GM18502 (cell line): ENCODE data around the gene AKAP6.

Experiments
- ATAC-seq: cut with Tn5 transposase; IDR thresholded peaks from one replicate; pipeline ENCODE4 v1.9.1; 2021; ENCODE audit warnings: mild to moderate bottlenecking; ENCODE audit not compliant: unreplicated experiment, poor library complexity

The AKAP6 gene

DNA sequence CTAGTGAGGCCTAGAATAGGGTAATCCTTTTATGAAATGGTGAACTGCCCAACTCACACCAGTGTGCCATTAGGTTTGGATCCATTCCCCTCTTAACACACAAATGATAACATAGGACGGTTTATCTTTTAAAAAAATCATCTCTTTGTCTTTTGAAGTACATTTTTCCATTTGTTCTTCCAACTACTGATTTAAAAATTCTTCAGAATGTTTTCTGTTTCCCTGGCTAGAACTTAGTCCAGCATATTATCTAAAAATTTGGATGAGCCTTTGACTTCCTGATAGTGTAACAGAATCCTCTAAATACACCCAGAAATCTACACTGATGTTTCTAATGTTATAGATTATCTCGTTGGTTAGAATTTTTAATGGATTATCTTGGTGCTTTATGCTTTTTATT lies 359.8 kb downstream of the AKAP6 start:
- no peak for ATAC-seq

DNA sequence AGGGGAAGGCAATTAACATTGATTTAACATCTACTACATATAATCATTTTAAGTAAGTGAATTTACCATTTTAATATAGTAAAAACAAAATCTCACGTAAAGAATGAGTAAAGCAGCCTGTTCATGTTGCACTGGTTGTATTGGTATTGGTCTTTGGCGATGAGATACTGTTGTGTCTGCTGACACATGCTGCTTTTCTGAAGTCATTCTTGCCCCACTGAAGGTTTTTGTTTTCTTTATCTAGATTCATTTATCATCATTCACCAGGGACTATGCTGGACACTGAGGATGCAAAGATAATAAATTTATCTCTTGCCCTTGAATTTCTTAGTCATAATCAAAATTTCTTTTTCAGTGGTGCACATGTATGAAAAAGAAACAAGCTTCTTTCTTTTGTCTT lies 363.3 kb downstream of the AKAP6 start:
- ATAC-seq: no peak

- no peak for ATAC-seq
Measured at GRCh38 chr14:32693114-32693513, 364.0 kb downstream of the AKAP6 start.

DNA sequence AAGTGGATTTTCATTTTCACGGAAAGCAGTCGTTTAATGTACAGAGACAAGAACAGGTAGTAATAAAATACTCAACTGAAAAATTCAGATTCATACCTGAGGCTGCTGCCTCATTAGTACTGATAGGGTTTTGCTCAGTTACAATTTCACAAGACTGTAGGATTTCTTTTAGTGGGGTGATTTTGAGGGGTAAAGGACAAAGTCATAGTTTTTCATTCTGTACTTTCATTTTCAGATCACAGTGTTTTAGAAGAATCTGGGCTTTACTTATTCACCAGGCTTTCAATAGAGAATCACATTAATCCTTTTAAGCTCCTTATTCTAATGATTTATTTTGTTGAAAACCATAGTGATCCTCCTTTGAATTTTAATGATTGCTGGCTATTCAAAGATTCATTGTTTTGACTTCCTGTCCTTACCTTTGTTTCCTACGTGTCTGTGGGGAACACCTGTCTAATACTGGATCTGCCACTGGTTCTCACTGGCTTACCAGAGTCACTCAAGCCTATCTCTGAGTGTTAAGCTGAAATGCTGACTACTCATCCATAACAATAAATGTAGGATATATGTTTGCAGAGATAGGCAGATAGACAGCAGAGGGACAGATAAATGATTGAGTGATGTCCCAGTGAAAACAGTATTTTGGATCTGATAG lies 365.8 kb downstream of the AKAP6 start:
- ATAC-seq: no peak

- no peak for ATAC-seq
Measured at GRCh38 chr14:32696325-32697091, 367.4 kb downstream of the AKAP6 start.

GRCh38 chr14:32697114-32697513 lies 368.0 kb downstream of the AKAP6 start:
- no peak for ATAC-seq

DNA sequence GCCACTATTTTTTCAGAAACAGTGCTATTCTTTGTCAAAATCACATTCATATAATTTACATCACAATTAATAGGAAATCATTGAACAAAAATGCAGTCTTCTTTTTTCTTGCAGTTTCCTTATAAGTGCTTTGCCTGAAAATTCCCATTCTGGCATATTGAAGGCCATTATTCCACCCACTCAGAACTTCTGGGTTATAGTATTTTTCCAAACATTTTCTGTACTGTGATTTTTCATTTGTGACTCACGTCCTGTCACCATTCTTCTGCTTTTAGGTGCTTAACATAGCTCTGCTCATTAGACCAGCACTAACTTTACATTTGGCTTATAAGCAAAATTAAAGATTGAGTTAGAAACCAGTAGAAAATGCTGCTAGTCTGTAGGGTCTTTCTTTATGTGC lies 368.6 kb downstream of the AKAP6 start:
- no peak for ATAC-seq

- ATAC-seq: no peak
Measured at GRCh38 chr14:32698831-32699230, 369.7 kb downstream of the AKAP6 start.

DNA sequence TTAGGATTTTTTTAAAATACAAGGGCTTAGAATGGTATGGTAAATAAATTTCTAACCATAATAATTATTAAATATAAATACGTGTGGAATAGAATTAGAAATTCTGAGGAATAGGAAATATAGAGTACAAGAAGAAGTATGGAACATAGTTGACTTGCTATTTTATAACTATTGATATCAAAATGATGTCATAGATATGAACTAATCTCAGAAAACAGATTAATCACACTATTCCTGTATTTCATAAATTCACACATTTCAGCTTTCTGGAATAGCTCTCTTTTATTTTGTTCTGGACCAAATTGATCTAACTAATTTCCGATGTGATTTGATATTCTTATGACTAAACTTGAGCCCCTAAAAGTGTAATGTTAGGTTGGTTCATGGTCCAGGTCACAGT lies 372.4 kb downstream of the AKAP6 start:
- no peak for ATAC-seq

DNA sequence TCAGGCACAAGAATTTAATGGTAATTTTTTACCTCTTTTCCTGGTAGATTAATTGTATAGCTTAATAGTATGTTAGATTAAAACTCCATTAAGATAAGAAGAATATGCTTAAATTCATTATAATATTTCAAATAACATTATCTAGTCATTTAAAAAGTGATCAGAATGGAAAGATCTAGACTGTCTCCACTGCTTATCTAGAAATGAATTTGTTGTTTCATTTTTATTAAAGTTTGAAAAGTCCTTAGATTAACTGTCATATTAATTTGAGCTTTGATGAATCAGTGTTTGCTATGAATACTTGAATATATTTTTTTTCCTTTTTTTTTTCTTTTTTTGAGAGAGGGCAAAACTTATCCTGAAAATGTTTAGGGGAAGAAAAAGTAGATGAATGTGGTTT lies 373.0 kb downstream of the AKAP6 start:
- ATAC-seq: no peak

GRCh38 chr14:32702562-32702961 lies 373.5 kb downstream of the AKAP6 start:
- peak; percentile 94 for ATAC-seq

DNA sequence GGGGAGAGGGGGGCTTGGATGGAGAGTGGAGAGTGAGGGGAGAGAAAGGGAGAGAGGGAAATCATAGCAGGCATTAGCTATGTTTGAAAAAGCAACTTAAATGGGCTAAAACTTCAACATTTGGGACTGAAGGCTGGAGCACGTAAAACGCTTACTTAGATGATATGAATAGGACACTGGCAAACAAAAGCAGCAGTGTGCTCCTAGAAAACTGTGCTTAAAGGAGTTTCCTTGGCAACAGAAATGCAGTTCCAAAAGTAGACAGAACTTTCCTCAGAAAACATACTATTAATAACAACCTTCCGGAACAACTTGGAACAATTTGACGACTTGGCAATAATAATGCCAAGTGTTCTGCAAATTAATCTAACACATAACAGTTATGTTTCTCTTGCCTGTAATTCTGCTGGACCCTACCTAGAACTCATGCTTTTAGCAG lies 374.1 kb downstream of the AKAP6 start:
- ATAC-seq: no peak

GRCh38 chr14:32706721-32707519 lies 377.8 kb downstream of the AKAP6 start:
- ATAC-seq: peak; percentile 44

- no peak for ATAC-seq
Measured at GRCh38 chr14:32707742-32708500, 378.8 kb downstream of the AKAP6 start.

DNA sequence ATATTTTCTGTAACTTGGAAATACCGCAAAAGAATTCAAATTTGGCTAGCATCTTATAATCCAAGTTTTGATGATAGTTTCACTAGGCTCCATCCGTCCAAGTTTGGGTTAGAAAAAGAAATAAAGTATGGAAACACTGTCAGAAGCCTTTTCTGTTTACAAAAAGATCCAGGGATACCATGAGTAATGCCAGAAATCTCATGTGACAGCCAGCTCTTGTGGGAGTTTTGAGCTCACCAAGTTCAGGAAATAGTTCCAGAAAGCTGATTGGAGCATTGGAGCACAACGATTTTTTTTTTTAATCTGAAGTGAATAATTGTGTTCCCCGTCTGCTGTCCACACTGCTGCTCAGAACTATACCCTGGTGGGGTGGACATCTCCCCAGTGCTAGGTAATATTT lies 379.9 kb downstream of the AKAP6 start:
- ATAC-seq: no peak

GRCh38 chr14:32710231-32710671 lies 381.2 kb downstream of the AKAP6 start:
- no peak for ATAC-seq

GRCh38 chr14:32710731-32711680 lies 381.9 kb downstream of the AKAP6 start:
- peak; percentile 71 for ATAC-seq

DNA sequence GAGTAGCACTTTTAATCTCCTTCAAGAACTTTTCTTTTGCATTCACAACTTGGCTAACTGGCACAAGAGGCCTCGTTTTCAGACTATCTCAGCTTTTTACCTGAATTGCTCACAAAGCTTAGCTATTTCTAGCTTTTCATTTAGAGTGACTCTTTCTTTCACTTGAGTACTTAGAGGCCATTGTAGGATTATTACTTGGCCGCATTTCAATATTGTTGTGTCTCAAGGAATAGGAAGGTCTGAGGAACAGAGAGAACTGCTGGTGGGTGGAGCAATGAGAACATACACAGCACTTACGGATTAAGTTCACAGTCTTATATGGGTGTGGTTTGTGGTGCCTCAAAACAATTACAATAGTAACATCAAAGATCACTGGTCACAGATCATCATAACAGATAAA lies 384.8 kb downstream of the AKAP6 start:
- ATAC-seq: no peak

GRCh38 chr14:32719601-32720000 lies 390.5 kb downstream of the AKAP6 start:
- no peak for ATAC-seq
